Heart left ventricle (tissue), 16 donors: ENCODE data around the gene POLD4. TPM values are rescaled to one million over a fixed set of nuclear protein-coding genes. Genes with fewer than 3 reads are reported as not detected.

Experiments used
- ATAC-seq, 4 donors: fragments of 200-7000 bp; cut with Tn5 transposase; one replicate each; pipeline ENCODE4 v1.9.1; 2020 to 2022; ENCODE audit warnings: moderate library complexity in 4 of 4, mild to moderate bottlenecking in 3 of 4, moderate number of reproducible peaks in 1 of 4
- DNase-seq, 5 donors: peaks; one replicate each; pipeline ENCODE4 v3.0.0-alpha.2; 2020
- H3K27ac ChIP-seq, 12 donors: fragments of 200-600 bp; sonication (generic) in 4 of 12; one replicate each; pipeline versions ENCODE4 v1.5.0 to v1.8.0; 2016 to 2022; ENCODE audit warnings: mild to moderate bottlenecking in 2 of 12
- H3K27me3 ChIP-seq, 9 donors: fragments of 200-600 bp; sonication (generic) in 2 of 9; one replicate each; pipeline versions ENCODE4 v1.5.1 to v1.8.0; 2016 to 2022; ENCODE audit warnings: mild to moderate bottlenecking in 3 of 9
- H3K36me3 ChIP-seq, 9 donors: fragments of 200-600 bp; sonication (generic) in 2 of 9; one replicate each; pipeline versions ENCODE4 v1.5.0 to v1.8.0; 2018 to 2022; ENCODE audit warnings: mild to moderate bottlenecking in 2 of 9
- H3K4me1 ChIP-seq, 12 donors: fragments of 200-600 bp; sonication (generic) in 4 of 12; one replicate each; pipeline versions ENCODE4 v1.5.0 to v1.8.0; 2016 to 2022; ENCODE audit warnings: mild to moderate bottlenecking in 3 of 12
- H3K4me3 ChIP-seq, 12 donors: fragments of 200-600 bp; sonication (generic) in 4 of 12; one replicate each; pipeline versions ENCODE4 v1.5.0 to v1.8.0; 2017 to 2022; ENCODE audit warnings: mild to moderate bottlenecking in 9 of 12, moderate library complexity in 4 of 12
- H3K9me3 ChIP-seq, 12 donors: fragments of 200-600 bp; sonication (generic) in 4 of 12; one replicate each; pipeline versions ENCODE4 v1.5.0 to v1.8.0; 2016 to 2022; ENCODE audit warnings: mild to moderate bottlenecking in 1 of 12
- CTCF ChIP-seq, 12 donors: fragments of 200-600 bp; sonication (generic) in 4 of 12; IDR thresholded peaks; one replicate each; pipeline versions ENCODE4 v1.5.0 to v1.8.0; 2018 to 2022; ENCODE audit warnings: antibody characterized with exemption in 12 of 12, mild to moderate bottlenecking in 5 of 12
- POLR2A ChIP-seq, 2 donors: fragments of 450-650 bp; IDR thresholded peaks; one replicate each; pipeline ENCODE4 v1.6.1; 2017; ENCODE audit warnings: antibody characterized with exemption in 2 of 2, mild to moderate bottlenecking in 2 of 2, moderate library complexity in 2 of 2
- WGBS, 4 donors: extraction: QIAGEN DNeasy Blood & Tissue Kit in 2 of 4; methylation state at CpG; one replicate each; pipeline versions ENCODE4 v1.1.5 to v1.1.7; 2013 to 2018; 5-methylcytosine and 5-hydroxymethylcytosine counted together
- intact Hi-C, 10 donors: fragments of 100-400 bp; cut with DNase I; formaldehyde crosslinking; loops; one replicate each; pipeline versions ENCODE4 v1.11.1 to v1.14.2; 2022
- polyA plus RNA-seq, 2 donors: library from polyadenylated mRNA; stranded (reverse); fragments of 200-250 nt; gene quantifications; one replicate each; pipeline ENCODE4 v1.2.3, GENCODE V29; 2013
- total RNA-seq, 9 donors: library from RNA; depleted of rRNA in 2 of 9; stranded (reverse); fragments of >200 nt in 2 of 9; fragmentation: NEBNext Ultra II Directional in 3 of 9; extraction: Animal tissue kit (Norgen Biotek cat#: 25700) in 3 of 9; gene quantifications; one replicate each; pipeline versions ENCODE4 v1.1.0 to v1.2.4, GENCODE V29; 2016 to 2023
- donor health status: ischemic (EF 13 %, LVEDD 7.1; RV severe dilation, severe dysfunction).
- donor health status: healthy with polysubstance abuse.
- donor health status: DM: no; HTN: yes; CAD: no.
- donor health status: DM: no; HTN: no; CAD: no.
- donor health status: ischemic (EF 25% LVEDD 6.9; RV normal size, moderate dysfunction).
- donor health status: ischemic (EF 25% LVEDD 5.7; RV mildly dilated, moderate dysfunction).
- donor health status: healthy.
- donor health status: DM: yes; HTN: yes; CAD: no.
- donor health status: ischemic (EF 35%, LVEDD 5.7; RV mildly dilated, moderate dysfunction).
- donor health status: nonischemic (EF 11% LVEDD 7.7; RV severe dilation, severe dysfunction).
- donor health status: DM: yes; HTN: yes; CAD: no.
- donor health status: PGD.
- donor health status: ischemic (EF 29% LVEDD 5.4; RV normal size, mild dysfunction).
- donor health status: nonischemic (EF 23%, LVEDD 6.1; RV moderate dilation, normal function).

POLD4 gene
- total and polyA plus RNA-seq, 11 donors: 36.0 to 164 (median 59.1) TPM

GRCh38 chr11:67303835-67304411 lies 49.4 kb downstream of the POLD4 start:
- peaks cover 8 to 35% (median 24%) of the 10 kb centered on the region in 12 donors for H3K4me1 ChIP-seq
- H3K4me3 ChIP-seq: peak overlapping the region; percentile 67 to 98 (median 92)
- DNase-seq: peak in 3 of 5 donors; percentile 33 to 74 (median 33)
- H3K27me3 ChIP-seq: no peaks in the 10 kb centered on the region
- H3K36me3 ChIP-seq: peaks cover 0 to 54% (median 35%) of the 10 kb centered on the region in 9 donors
- peak in 2 of 4 donors; percentile 19 to 23 for ATAC-seq
- H3K9me3 ChIP-seq: no peaks in the 10 kb centered on the region
- TF ChIP-seq POLR2A (IDR thresholded peaks at IDR 0.05) (no peak), CTCF (IDR thresholded peaks at IDR 0.05) (no peak)
- intact Hi-C loops: loop anchor here in 2 of 10 donors (2.0 to 5.0 kb wide), 2 partner anchors 15 to 37 kb away; partner anchors contain the start of genes ANKRD13D (in 1 of the 2) and GRK2 (in 1 of the 2)
- 0 to 6% (median 6%) methylated on average over 8 to 43 of the region's 43 CpGs for WGBS, 4 donors
- peak overlapping the region in 11 of 12 donors; percentile 71 to 89 (median 80) for H3K27ac ChIP-seq

DNA sequence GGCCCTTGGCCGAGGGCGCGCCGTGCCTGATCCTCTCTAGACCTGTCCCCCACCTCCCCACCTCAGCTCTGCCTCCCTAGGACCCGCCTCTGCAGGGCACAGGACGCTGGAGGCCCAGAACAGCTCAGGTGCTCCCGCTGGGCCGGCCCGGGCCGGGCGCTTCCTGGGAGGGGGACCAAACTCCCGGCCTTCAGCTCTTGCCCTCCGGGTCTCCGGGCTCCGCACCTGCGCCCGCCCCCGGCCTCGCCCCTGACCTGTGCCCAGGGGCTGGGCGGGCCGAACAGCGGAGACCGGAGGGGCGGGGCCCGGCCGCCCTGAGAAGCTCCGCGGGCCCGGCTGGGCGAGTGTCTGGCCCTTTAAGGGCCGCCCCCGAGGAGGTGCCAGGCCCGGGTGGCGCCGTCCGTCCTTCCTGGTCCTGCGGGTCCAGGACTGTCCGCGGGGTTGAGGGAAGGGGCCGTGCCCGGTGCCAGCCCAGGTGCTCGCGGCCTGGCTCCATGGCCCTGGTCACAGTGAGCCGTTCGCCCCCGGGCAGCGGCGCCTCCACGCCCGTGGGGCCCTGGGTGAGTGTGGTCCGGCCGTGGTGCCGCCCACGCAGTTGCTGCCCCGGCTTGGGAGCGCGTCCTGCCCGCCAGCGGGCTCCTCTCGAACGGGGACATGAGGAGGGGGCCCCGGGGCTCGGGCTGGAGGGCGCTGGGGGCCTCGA lies 50.1 kb downstream of the POLD4 start, which contains the start of gene SSH3:
TSS of gene SSH3 (plus strand) at position 399 of the 703 bp plus-strand sequence. CDS start at position 495, 96 bp downstream.
- Histone ChIP-seq H3K4me1 (peaks cover 8 to 35% (median 24%) of the 10 kb centered on the region in 12 donors), H3K4me3 (peak within 1 kb of the TSS; percentile 67 to 98 (median 92)), H3K9me3 (no peaks in the 10 kb centered on the region), H3K36me3 (peaks cover 0 to 54% (median 35%) of the 10 kb centered on the region in 9 donors), H3K27me3 (no peaks in the 10 kb centered on the region), H3K27ac (peak within 1 kb of the TSS; percentile 20 to 89 (median 80))
- ATAC-seq: peak; percentile 76 to 90 (median 88)
- peak; percentile 81 to 89 (median 83) for DNase-seq
- no peak for TF ChIP-seq CTCF (IDR thresholded peaks at IDR 0.05)
- TF ChIP-seq POLR2A (IDR thresholded peaks at IDR 0.05): peak in 1 of 2 donors; percentile 65
- 0 to 1% (median 0%) methylated on average over 10 to 65 of the region's 65 CpGs for WGBS, 4 donors
- intact Hi-C loops: loop anchor here in 2 of 10 donors (2.0 to 5.0 kb wide), 2 partner anchors 14 to 36 kb away; partner anchors contain the start of genes ANKRD13D (in 1 of the 2) and GRK2 (in 1 of the 2)

DNA sequence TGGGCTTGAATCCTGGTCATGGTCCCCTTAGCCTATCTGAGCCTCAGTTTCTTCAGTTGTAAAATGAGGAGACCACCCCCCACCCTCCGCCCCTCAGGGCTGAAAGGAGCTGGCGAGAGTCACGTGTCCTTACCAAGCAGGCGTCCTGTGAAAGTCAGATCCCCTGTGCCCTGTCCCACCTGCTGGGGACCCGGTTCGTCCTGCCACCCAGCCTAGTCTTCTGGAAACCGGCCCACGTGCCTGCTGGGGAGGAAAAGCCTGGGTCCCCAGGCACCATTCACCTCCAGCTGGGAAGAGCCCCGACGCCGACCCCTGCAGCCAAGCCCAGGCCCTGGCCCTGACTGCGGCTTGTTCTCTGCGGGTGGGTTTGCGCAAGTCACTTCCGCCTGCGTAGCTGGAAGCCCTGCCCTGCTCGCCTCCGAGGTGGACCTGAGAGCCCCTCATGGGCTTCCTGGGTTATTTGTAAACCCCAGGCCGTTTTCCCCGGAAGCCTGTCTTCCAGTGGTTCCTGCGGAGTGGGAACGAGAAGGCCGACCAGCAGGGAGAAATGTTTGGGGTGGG lies 50.7 kb downstream of the POLD4 start:
- ATAC-seq (peak; percentile 9 to 40 (median 28)), DNase-seq (peak in 4 of 5 donors; percentile 39 to 69 (median 47))
- H3K9me3 ChIP-seq: no peaks in the 10 kb centered on the region
- intact Hi-C loops: loop anchor here in 2 of 10 donors (2.0 to 5.0 kb wide), 2 partner anchors 14 to 35 kb away; partner anchors contain the start of genes ANKRD13D (in 1 of the 2) and GRK2 (in 1 of the 2)
- peak overlapping the region; percentile 67 to 98 (median 92) for H3K4me3 ChIP-seq
- 20 to 45% (median 23%) methylated on average over 6 to 23 of the region's 23 CpGs for WGBS, 4 donors
- TF ChIP-seq CTCF (IDR thresholded peaks at IDR 0.05) (no peak), POLR2A (IDR thresholded peaks at IDR 0.05) (no peak)
- H3K27me3 ChIP-seq: no peaks in the 10 kb centered on the region
- peaks cover 8 to 35% (median 24%) of the 10 kb centered on the region in 12 donors for H3K4me1 ChIP-seq
- H3K36me3 ChIP-seq: peaks cover 0 to 52% (median 38%) of the 10 kb centered on the region in 9 donors
- peak overlapping the region; percentile 20 to 89 (median 80) for H3K27ac ChIP-seq
